ENCODE results near the gene AUNIP.

Gene AUNIP

DNA sequence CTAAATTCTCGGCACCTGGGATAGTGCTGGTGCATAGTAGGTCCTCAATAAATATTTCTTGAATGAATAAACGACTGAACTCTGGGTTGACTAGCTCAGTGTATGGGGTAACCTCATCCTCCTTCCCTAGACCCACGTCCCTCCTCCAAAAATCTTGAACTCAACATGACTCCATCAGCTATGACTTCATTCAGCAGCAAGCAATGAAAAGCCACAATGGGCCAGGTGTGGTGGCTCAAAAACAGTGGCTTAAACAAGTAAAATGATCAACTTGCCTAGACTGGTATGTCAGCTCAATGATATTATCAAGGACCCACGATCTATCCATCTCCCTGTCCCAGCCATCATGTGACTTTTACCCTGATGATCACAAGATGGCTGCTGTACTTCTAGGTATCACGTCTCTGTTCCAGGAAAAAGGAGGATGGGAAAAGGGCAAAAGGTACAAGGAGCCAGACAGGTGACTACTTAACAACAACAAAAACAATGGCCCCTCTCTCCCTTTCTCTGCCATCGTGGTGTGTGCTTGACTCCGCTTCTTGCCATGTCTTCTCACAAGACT lies 29.2 kb upstream of the AUNIP start:
- Histone ChIP-seq H3K27ac (ENCODE audit: low read length) (no peak overlapping the region), H3K4me3 (ENCODE audit: low read length in 2 of 2) (no peak overlapping the region), H3K4me1 (ENCODE audit: control insufficient read depth, insufficient read depth, low read length) (peaks cover 10% of the 10 kb centered on the region), H3K9ac (ENCODE audit: low read length in 2 of 2) (no peak overlapping the region), H3K27me3 (ENCODE audit: control insufficient read depth in 1 of 2, insufficient read depth in 2 of 2, low read length in 2 of 2) (no peaks in the 10 kb centered on the region), H3K36me3 (ENCODE audit: control insufficient read depth in 2 of 2, insufficient read depth in 2 of 2, low read length in 2 of 2) (no peaks in the 10 kb centered on the region), H3K9me3 (ENCODE audit: control insufficient read depth in 2 of 2, low read length in 2 of 2) (no peaks in the 10 kb centered on the region)

DNA sequence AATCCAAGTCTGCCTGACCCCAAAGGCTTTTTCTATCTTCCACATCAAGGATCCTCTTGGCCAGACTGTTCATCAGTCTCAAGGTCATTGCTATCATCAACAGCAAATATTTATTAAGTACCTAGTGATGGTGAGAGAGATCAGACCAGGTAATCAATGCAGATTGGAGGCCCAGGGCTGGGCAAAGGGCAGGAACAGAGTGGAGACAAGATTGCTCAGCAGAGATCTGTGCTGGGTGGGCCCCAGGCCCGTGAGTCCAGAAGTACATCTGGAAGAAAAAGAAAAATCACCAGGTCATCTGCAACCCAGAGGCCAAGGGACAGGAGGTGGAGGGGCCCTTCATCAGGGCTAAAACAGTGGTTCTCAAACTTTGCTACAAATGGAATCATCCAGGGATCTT lies 26.3 kb upstream of the AUNIP start:
- H3K27me3 ChIP-seq (ENCODE audit: control insufficient read depth in 1 of 2, insufficient read depth in 2 of 2, low read length in 2 of 2), result no peaks in the 10 kb centered on the region
- H3K4me3 ChIP-seq (ENCODE audit: low read length in 2 of 2), result no peak overlapping the region
- H3K9ac ChIP-seq (ENCODE audit: low read length in 2 of 2), result no peak overlapping the region
- H3K4me1 ChIP-seq (ENCODE audit: control insufficient read depth, insufficient read depth, low read length), result no peaks in the 10 kb centered on the region
- H3K36me3 ChIP-seq (ENCODE audit: control insufficient read depth in 2 of 2, insufficient read depth in 2 of 2, low read length in 2 of 2), result no peaks in the 10 kb centered on the region
- H3K27ac ChIP-seq (ENCODE audit: low read length), result no peak overlapping the region
- no peaks in the 10 kb centered on the region for H3K9me3 ChIP-seq (ENCODE audit: control insufficient read depth in 2 of 2, low read length in 2 of 2)

DNA sequence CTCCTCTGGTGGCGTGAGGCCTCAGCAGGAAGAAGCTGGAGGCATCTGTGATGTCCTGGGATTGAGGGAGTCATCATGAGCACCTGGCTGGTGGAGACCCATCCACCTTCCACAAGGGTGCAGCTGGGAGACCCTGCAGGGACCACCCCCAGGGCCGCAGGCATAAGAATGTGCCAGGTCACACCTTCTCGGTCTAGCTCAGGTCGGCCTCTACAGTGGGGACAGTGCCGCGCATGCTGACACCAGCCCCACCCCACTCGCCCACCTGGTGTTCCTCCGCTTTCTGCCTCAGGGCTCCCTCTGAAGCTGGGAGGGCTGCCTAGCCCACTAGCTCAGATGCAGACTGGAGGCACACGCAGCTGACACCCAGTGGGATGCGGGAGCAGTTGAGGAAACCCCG lies 22.0 kb upstream of the AUNIP start:
- Histone ChIP-seq H3K4me1 (ENCODE audit: control insufficient read depth, insufficient read depth, low read length) (peaks cover under 1% of the 10 kb centered on the region), H3K36me3 (ENCODE audit: control insufficient read depth in 2 of 2, insufficient read depth in 2 of 2, low read length in 2 of 2) (no peaks in the 10 kb centered on the region), H3K4me3 (ENCODE audit: low read length in 2 of 2) (no peak overlapping the region), H3K9ac (ENCODE audit: low read length in 2 of 2) (no peak overlapping the region), H3K9me3 (ENCODE audit: control insufficient read depth in 2 of 2, low read length in 2 of 2) (no peaks in the 10 kb centered on the region), H3K27me3 (ENCODE audit: control insufficient read depth in 1 of 2, insufficient read depth in 2 of 2, low read length in 2 of 2) (no peaks in the 10 kb centered on the region), H3K27ac (ENCODE audit: low read length) (no peak overlapping the region)

DNA sequence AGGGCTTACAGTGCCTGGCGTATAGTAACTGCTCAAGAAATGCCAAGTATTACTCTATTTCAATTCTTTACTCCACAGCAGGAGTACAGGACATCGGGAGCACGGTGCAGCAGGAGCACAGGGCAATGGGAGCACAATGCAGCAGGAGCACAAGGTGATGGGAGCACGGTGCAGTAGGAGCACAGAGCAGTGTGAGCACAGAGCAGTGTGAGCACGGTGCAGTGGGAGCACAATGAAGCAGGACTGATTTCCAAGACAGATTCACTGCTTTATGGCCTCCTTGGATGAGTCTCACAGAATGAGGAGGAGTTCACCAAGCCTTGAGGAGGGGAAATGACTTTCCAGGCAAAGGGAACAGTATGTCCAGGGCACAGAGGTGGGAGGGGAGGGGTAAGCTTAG lies 21.3 kb upstream of the AUNIP start:
- Histone ChIP-seq H3K27ac (ENCODE audit: low read length) (no peak overlapping the region), H3K4me1 (ENCODE audit: control insufficient read depth, insufficient read depth, low read length) (peaks cover 5% of the 10 kb centered on the region), H3K9me3 (ENCODE audit: control insufficient read depth in 2 of 2, low read length in 2 of 2) (no peaks in the 10 kb centered on the region), H3K9ac (ENCODE audit: low read length in 2 of 2) (no peak overlapping the region), H3K36me3 (ENCODE audit: control insufficient read depth in 2 of 2, insufficient read depth in 2 of 2, low read length in 2 of 2) (no peaks in the 10 kb centered on the region), H3K27me3 (ENCODE audit: control insufficient read depth in 1 of 2, insufficient read depth in 2 of 2, low read length in 2 of 2) (no peaks in the 10 kb centered on the region), H3K4me3 (ENCODE audit: low read length in 2 of 2) (no peak overlapping the region)

DNA sequence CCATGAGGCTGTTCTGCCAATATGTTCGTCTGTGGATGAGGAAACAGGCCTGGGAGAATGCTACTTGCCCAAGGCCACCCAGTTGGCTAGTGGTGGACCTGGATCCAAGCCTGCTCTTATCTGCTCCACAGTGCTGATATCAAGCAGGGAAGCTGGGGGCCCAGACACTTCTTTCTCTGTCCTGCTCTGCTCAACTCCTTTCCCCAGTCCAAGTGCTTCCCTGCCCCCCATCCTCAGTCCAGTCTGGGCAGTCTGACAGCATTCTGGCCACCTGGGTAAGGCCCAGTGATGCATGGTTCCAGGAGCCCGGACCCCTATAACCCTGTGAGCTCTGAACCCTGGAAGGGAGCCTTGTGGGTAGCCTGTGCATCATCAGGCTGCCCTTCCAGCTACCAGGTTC lies 20.4 kb upstream of the AUNIP start:
- no peaks in the 10 kb centered on the region for H3K9me3 ChIP-seq (ENCODE audit: control insufficient read depth in 2 of 2, low read length in 2 of 2)
- no peak overlapping the region for H3K27ac ChIP-seq (ENCODE audit: low read length)
- no peak overlapping the region for H3K9ac ChIP-seq (ENCODE audit: low read length in 2 of 2)
- no peak overlapping the region for H3K4me3 ChIP-seq (ENCODE audit: low read length in 2 of 2)
- H3K36me3 ChIP-seq (ENCODE audit: control insufficient read depth in 2 of 2, insufficient read depth in 2 of 2, low read length in 2 of 2), result no peaks in the 10 kb centered on the region
- no peaks in the 10 kb centered on the region for H3K27me3 ChIP-seq (ENCODE audit: control insufficient read depth in 1 of 2, insufficient read depth in 2 of 2, low read length in 2 of 2)
- peaks cover 10% of the 10 kb centered on the region for H3K4me1 ChIP-seq (ENCODE audit: control insufficient read depth, insufficient read depth, low read length)

DNA sequence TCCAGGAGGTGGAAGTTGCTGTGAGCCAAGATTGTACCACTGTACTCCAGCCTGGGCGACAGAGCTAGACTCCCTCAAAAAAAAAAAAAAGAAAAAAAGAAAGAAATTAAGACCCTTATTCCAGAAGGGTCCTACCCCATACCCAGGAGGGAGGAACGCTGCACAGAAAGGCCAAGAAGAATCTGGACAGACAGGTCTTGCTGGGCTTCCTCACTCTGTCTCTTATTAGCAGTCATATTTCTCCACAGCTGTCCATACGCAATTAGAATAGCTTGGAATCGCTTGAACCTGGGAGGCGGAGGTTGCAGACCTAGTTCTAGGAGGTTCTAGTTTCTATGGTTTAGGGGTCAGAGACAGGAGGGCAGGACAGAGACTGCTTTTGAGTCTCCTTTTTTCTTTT lies 19.4 kb upstream of the AUNIP start:
- H3K27ac ChIP-seq (ENCODE audit: low read length), result no peak overlapping the region
- no peaks in the 10 kb centered on the region for H3K36me3 ChIP-seq (ENCODE audit: control insufficient read depth in 2 of 2, insufficient read depth in 2 of 2, low read length in 2 of 2)

DNA sequence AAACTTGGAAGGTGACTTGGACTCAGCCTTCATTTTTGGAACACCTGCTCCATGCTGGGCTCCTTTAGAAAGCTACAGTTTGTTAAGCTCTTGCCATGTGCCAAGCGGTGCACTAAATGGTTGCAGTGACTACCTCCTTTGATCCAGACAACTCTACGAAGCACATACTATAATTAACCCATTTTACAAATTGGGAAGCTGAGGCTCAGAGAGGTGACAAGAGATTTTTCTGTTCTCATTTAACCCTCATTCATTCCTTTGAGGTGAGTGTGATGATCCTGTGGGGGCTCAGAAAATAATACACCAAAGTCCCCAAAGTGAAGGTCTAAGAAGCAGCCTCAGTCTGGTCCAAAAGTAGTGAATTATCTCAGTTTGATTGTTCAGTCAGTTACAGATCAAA lies 17.9 kb upstream of the AUNIP start:
- H3K9ac ChIP-seq (ENCODE audit: low read length in 2 of 2), result no peak overlapping the region
- no peak overlapping the region for H3K4me3 ChIP-seq (ENCODE audit: low read length in 2 of 2)
- no peaks in the 10 kb centered on the region for H3K36me3 ChIP-seq (ENCODE audit: control insufficient read depth in 2 of 2, insufficient read depth in 2 of 2, low read length in 2 of 2)
- no peaks in the 10 kb centered on the region for H3K9me3 ChIP-seq (ENCODE audit: control insufficient read depth in 2 of 2, low read length in 2 of 2)
- H3K27ac ChIP-seq (ENCODE audit: low read length), result no peak overlapping the region
- H3K4me1 ChIP-seq (ENCODE audit: control insufficient read depth, insufficient read depth, low read length), result peaks cover 20% of the 10 kb centered on the region
- H3K27me3 ChIP-seq (ENCODE audit: control insufficient read depth in 1 of 2, insufficient read depth in 2 of 2, low read length in 2 of 2), result no peaks in the 10 kb centered on the region

More for the DNA sequence above, 19.4 kb upstream of the AUNIP start:
- no peaks in the 10 kb centered on the region for H3K27me3 ChIP-seq (ENCODE audit: control insufficient read depth in 1 of 2, insufficient read depth in 2 of 2, low read length in 2 of 2)
- no peaks in the 10 kb centered on the region for H3K9me3 ChIP-seq (ENCODE audit: control insufficient read depth in 2 of 2, low read length in 2 of 2)
- H3K4me3 ChIP-seq (ENCODE audit: low read length in 2 of 2), result no peak overlapping the region
- H3K9ac ChIP-seq (ENCODE audit: low read length in 2 of 2), result no peak overlapping the region
- peaks cover 17% of the 10 kb centered on the region for H3K4me1 ChIP-seq (ENCODE audit: control insufficient read depth, insufficient read depth, low read length)

DNA sequence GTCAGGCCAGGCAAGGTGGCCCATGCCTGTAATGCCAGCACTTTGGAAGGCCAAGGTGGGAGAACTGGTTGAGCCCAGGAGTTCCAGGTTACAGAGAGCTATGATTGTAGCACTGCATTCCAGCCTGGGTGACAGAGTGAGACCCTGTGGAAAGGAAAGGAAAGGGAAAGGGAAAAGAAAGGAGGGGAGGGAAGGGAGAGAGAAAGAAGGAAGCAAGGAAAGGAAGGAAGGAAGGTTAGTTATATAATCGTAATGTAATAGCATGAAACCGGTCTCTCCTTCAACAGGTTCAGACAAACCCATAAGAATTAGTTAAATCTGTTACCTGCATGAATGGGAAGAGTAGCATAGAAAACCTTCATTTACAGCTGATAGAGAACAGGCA lies 17.4 kb upstream of the AUNIP start:
- Histone ChIP-seq H3K27me3 (ENCODE audit: control insufficient read depth in 1 of 2, insufficient read depth in 2 of 2, low read length in 2 of 2) (no peaks in the 10 kb centered on the region), H3K27ac (ENCODE audit: low read length) (no peak overlapping the region), H3K9me3 (ENCODE audit: control insufficient read depth in 2 of 2, low read length in 2 of 2) (no peaks in the 10 kb centered on the region), H3K9ac (ENCODE audit: low read length in 2 of 2) (peak overlapping the region in 1 of 2 donors; percentile 59), H3K4me1 (ENCODE audit: control insufficient read depth, insufficient read depth, low read length) (peaks cover 24% of the 10 kb centered on the region), H3K4me3 (ENCODE audit: low read length in 2 of 2) (no peak overlapping the region), H3K36me3 (ENCODE audit: control insufficient read depth in 2 of 2, insufficient read depth in 2 of 2, low read length in 2 of 2) (no peaks in the 10 kb centered on the region)

DNA sequence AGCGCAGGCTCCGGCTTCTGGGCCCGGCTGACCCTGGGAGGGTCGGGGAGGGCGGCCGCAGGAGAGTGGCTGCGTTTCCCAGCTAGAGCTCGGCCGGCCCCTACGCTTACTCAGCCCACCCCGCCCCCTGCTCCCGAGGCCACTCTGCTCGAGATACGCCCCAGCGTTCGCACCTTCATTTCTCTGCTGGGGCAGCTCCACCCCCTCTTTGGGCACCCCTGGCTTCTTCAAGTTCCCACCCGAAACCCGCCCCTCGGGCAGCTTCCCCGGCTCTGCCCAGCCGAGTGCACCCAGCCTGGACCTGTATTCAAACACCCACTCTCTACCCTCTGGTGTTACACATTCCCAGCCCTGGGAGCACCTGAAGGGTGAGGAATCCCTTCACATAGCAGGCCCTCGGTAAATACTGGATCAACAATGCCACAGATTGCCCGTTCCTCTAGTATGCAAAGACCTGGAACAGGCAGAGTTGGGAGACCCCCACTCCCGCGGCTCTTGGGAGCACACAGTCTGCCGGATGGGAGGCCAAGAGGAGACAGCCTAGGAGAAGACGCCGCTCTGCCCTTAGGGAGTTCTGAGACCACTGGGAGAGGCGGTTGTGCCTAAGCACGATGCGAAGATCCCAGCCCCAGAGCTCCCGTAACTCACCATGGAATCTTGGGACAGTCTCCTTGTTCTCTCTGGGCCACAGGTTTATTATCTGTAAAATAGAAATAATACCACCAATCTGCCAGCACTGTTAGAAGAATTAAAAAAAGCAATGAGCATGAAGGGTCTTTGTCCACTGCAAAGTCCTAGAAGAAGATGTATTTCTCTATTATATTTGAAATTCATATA lies 16.8 kb upstream of the AUNIP start:
- peak overlapping the region; percentile 58 to 59 for H3K9ac ChIP-seq (ENCODE audit: low read length in 2 of 2)
- no peaks in the 10 kb centered on the region for H3K27me3 ChIP-seq (ENCODE audit: control insufficient read depth in 1 of 2, insufficient read depth in 2 of 2, low read length in 2 of 2)
- H3K9me3 ChIP-seq (ENCODE audit: control insufficient read depth in 2 of 2, low read length in 2 of 2), result no peaks in the 10 kb centered on the region
- peak overlapping the region; percentile 69 for H3K27ac ChIP-seq (ENCODE audit: low read length)
- H3K36me3 ChIP-seq (ENCODE audit: control insufficient read depth in 2 of 2, insufficient read depth in 2 of 2, low read length in 2 of 2), result no peaks in the 10 kb centered on the region
- peak overlapping the region; percentile 31 to 77 for H3K4me3 ChIP-seq (ENCODE audit: low read length in 2 of 2)
- peaks cover 31% of the 10 kb centered on the region for H3K4me1 ChIP-seq (ENCODE audit: control insufficient read depth, insufficient read depth, low read length)

DNA sequence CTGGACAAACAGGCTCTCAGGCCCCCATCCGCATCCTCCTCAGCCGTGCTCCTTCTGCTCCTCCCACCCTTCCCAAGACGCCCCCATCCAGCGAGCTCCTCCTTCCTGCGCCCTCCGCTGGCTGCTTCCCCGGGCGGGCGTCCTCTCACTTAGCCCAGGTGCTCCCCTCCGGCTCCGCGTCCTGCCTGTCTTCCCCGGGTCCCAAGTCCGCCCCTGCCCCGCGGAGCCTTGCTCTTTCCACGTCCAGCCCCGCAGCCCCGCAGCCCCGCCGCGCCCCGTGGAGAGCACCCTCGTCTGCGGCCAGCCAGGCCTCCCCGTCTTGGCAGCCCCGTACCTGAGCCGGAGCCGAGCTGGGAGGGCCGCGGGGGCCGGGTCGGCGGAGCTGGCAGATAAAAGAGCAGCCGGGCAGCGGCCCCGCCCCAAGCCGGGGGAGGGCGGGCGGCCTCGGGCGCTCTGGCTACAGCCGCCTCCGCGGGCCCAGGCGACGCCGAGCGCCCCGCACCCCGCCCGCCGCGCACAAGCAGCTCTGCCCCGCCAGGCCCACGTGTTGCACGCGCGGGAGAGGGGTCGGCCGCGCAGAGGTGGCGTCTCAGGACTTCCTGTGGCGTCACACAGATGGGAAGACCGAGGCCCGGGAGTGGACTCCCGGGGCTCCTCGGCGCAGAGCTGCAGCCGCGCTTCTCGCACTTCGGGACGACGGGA lies 16.0 kb upstream of the AUNIP start, which contains the start of gene PAQR7:
PAQR7 (minus strand) TSS at position 555 of the 702 bp plus-strand sequence. CDS start 11,869 bp downstream, outside the sequence.
- H3K4me3 ChIP-seq (ENCODE audit: low read length in 2 of 2), result peak within 1 kb of the TSS; percentile 64 to 77
- H3K9me3 ChIP-seq (ENCODE audit: control insufficient read depth in 2 of 2, low read length in 2 of 2), result no peaks in the 10 kb centered on the region
- H3K27me3 ChIP-seq (ENCODE audit: control insufficient read depth in 1 of 2, insufficient read depth in 2 of 2, low read length in 2 of 2), result no peaks in the 10 kb centered on the region
- H3K9ac ChIP-seq (ENCODE audit: low read length in 2 of 2), result peak within 1 kb of the TSS; percentile 80 to 81
- peak within 1 kb of the TSS; percentile 69 for H3K27ac ChIP-seq (ENCODE audit: low read length)
- peaks cover 0 to 2% of the 10 kb centered on the region in 2 donors for H3K36me3 ChIP-seq (ENCODE audit: control insufficient read depth in 2 of 2, insufficient read depth in 2 of 2, low read length in 2 of 2)
- H3K4me1 ChIP-seq (ENCODE audit: control insufficient read depth, insufficient read depth, low read length), result peaks cover 32% of the 10 kb centered on the region

Data from stomach smooth muscle (tissue), 2 donors.